ENCODE data around the gene FBXO27. TPM values are rescaled to one million over a fixed set of nuclear protein-coding genes. Genes with fewer than 3 reads are reported as not detected.

FBXO27 gene
- total RNA-seq, 2 experiments from 2014 or later = 0.18 TPM; not detected in 1

DNA sequence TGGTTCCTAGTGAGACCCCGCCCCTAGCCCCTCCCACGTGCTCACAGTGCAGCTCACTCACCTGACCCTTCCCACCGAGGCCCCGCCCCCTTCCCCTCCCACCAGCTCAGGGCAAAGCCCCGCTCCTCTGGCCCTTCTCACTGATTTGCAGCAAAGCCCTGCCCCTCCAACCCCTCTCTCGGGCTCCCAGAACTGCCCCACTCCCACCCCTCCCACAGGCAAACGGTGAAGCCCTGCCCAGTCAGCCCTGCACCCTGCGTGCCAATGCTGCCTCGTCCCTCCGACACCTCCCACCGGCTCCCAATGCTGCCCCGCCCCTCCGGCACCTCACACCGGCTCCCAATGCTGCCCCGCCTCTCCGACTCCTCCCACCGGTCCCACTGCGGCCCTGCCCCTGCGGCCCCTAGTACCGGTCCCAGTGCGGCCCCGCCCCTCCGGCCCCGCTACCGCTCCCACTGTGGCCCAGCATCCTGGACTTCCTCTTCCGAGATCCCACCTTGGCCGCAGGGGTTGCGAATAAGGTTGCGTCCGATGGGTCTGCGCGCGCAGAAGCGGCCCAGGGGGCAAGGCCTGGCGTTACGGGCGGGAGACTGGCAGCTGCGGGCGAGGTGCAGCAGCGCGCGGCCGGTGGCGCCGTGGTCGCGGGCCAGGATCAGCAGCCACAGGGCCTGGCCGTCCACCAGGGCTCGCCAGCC lies 834 bp downstream of the FBXO27 start:
- ChIA-PET CTCF (no interaction called here), POLR2A (interaction anchor here (0.7 kb wide), 1 partner anchor 37 kb away, joined by 3 read pairs; no protein-coding TSS in a partner anchor)
- Mint-ChIP-seq H3K9me3 (peaks cover 8% of the 10 kb centered on the region), H3K4me3 (peak overlapping the region; percentile 52), H3K27me3 (peaks cover 23% of the 10 kb centered on the region), H3K4me1 (peaks cover 9% of the 10 kb centered on the region), H3K36me3 (ENCODE audit: low read depth) (no peaks in the 10 kb centered on the region), H3K27ac (no peak overlapping the region)
- peak; percentile 77 for DNase-seq

DNA sequence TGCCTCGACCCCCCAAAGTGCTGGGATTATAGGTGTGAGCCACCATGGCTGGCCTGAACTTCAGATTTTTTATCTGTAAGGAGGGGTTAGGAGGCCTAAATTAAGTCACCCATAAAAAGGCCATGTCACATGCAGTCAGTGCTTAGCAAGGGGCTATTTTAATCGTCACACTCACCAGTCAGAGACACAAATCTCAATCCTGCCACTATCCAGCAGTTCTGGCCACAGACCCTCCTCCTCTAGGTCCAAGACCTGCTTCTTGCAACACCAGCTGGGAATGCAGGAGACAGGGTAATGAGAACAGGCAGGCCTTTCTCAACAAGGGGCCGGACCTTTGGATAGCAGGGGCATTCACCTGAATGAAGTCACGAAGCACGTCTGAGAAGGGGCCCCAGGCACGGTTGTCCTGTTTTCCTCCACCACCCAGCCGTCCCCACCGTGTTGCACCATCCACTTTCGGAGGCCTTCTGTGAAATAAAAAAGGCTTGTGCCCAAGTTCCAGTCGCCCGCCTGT lies 1.4 kb downstream of the FBXO27 start:
- ChIA-PET POLR2A (interaction anchor here (0.7 kb wide), 1 partner anchor 37 kb away, joined by 3 read pairs; no protein-coding TSS in a partner anchor), CTCF (no interaction called here)
- H3K9me3 Mint-ChIP-seq = peaks cover 8% of the 10 kb centered on the region
- H3K4me3 Mint-ChIP-seq = peak overlapping the region; percentile 52
- no peak for DNase-seq
- peaks cover 22% of the 10 kb centered on the region for H3K27me3 Mint-ChIP-seq
- peaks cover 9% of the 10 kb centered on the region for H3K4me1 Mint-ChIP-seq
- no peaks in the 10 kb centered on the region for H3K36me3 Mint-ChIP-seq (ENCODE audit: low read depth)
- H3K27ac Mint-ChIP-seq = no peak overlapping the region

DNA sequence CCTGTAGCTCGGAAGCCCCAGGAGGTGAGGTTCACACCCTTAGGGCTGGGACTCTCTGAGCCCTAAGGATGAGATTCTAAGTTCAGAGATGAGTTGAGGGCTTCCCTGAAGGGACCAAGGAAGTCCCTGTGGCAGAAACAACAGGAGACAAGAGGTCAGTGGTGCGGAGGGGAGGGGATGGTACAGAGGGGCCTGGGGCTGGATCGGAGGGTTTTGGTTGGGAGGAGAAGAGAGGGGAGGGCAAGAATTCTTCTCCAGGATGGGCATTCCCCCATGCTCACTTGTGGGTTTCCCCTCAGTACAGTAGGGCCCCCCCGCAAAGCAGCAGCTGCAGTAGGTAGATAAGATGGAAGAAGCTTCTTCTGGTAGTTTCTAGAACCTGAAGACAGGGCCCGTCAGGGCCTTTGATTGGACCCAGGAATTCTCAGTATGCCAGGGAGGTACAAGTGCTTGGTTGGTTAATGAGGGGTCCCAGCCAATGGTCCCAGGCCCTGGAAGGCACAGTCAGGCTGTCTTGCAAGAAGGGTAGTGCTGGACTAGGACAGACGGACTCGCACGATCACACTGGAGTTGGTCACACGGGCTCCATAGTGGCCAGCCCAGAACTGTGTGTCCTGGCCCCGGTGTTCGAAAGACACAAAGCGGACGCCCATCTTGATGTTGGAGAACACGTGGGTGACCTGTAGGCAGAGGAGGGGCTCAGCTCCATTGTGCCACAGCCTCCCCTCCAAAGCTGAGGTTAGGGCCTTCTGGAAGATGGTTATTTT lies 7.3 kb downstream of the FBXO27 start:
- peaks cover 3% of the 10 kb centered on the region for H3K27me3 Mint-ChIP-seq
- no peak overlapping the region for H3K27ac Mint-ChIP-seq
- ChIA-PET CTCF (no interaction called here), POLR2A (no interaction called here)
- DNase-seq = no peak
- H3K9me3 Mint-ChIP-seq = peaks cover 8% of the 10 kb centered on the region
- H3K36me3 Mint-ChIP-seq (ENCODE audit: low read depth) = no peaks in the 10 kb centered on the region
- H3K4me3 Mint-ChIP-seq = no peak overlapping the region
- H3K4me1 Mint-ChIP-seq = no peaks in the 10 kb centered on the region

DNA sequence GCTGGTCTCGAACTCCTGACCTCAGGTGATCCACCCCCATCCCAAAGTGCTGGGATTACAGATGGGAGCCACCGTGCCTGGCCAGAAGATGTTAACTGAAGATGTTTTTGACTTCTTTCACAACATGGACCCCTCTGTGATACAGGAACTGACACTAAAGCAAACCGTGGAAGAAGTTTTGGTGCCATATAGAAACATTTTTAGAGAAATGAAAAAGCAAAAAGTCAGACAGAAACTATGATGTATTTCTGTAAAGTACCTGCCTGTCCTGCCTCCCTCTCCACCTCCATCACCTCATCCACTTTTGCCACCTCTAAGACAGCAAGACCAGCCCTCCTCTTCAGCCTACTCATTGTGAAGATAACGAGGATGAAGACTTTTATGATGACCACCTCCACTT lies 11.3 kb downstream of the FBXO27 start:
- DNase-seq = no peak

DNA sequence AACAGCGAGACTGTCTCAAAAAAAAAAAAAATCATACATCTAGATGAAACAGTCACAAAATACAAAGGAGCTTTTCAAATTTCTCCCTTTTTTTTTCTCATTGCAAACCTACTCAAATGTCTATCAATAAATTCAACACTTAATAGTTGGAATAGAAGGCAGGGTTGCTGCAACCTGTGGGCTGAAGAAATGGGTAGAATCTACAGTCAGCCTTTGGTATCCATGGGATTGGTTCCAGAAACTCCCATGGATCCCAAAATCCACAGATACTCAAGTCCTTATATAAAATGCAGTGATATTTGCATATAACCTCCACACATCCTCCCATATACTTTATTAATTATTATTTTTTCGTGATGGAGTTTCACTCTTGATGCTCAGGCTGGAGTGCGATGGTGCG lies 14.7 kb downstream of the FBXO27 start:
- H3K27ac Mint-ChIP-seq = no peak overlapping the region
- ChIA-PET POLR2A (no interaction called here), CTCF (no interaction called here)
- H3K27me3 Mint-ChIP-seq = peaks cover 26% of the 10 kb centered on the region
- no peak for DNase-seq
- no peaks in the 10 kb centered on the region for H3K36me3 Mint-ChIP-seq (ENCODE audit: low read depth)
- no peak overlapping the region for H3K4me3 Mint-ChIP-seq
- H3K9me3 Mint-ChIP-seq = no peaks in the 10 kb centered on the region
- no peaks in the 10 kb centered on the region for H3K4me1 Mint-ChIP-seq

More for the DNA sequence above, 11.3 kb downstream of the FBXO27 start:
- Mint-ChIP-seq H3K36me3 (ENCODE audit: low read depth) (no peaks in the 10 kb centered on the region), H3K27ac (no peak overlapping the region), H3K9me3 (no peaks in the 10 kb centered on the region), H3K4me3 (no peak overlapping the region), H3K4me1 (no peaks in the 10 kb centered on the region), H3K27me3 (peaks cover 16% of the 10 kb centered on the region)
- CTCF ChIA-PET = no interaction called here
- POLR2A ChIA-PET = no interaction called here

DNA sequence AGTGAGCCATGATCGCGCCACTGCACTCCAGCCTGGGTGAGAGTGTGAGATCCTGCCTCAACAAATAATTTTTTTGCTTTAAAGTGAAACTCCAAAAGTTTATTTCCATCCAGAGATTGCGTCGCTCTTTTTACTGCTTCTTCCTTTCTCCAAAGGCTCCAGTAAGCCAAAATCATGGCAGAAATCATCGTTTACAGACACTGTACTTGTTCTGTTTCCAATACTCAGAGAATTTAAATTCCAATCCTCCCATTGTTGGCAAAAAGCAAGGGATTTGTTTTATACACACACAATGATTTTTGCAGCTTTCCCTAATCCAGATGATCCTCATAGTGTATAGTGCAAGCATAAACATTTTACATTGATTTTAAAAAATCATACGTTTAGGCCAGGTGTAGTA lies 15.3 kb downstream of the FBXO27 start:
- peaks cover 26% of the 10 kb centered on the region for H3K27me3 Mint-ChIP-seq
- POLR2A ChIA-PET = no interaction called here
- H3K4me1 Mint-ChIP-seq = no peaks in the 10 kb centered on the region
- DNase-seq = no peak
- CTCF ChIA-PET = no interaction called here
- no peaks in the 10 kb centered on the region for H3K36me3 Mint-ChIP-seq (ENCODE audit: low read depth)
- H3K9me3 Mint-ChIP-seq = no peaks in the 10 kb centered on the region
- no peak overlapping the region for H3K27ac Mint-ChIP-seq
- H3K4me3 Mint-ChIP-seq = no peak overlapping the region

DNA sequence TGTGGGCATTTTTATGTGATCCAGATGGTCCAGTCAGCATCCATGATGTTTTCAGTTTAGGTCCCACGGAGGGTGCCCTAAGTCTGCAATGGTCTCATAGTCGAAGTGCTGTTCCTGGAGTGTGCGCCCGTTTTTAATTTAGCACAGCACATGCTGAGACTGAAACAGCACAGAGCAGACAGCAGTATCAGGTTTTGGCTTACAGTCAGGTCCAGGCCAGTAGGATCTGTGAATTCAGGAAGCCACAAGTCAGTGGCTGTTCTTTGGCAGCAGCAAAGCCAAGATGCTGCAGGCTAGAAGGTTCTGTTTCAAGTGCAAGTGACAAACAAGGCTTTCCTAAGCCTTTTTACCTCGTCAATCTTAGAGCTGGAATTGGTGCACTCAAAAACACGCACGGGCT lies 18.3 kb downstream of the FBXO27 start:
- no peaks in the 10 kb centered on the region for H3K4me1 Mint-ChIP-seq
- no peaks in the 10 kb centered on the region for H3K36me3 Mint-ChIP-seq (ENCODE audit: low read depth)
- H3K9me3 Mint-ChIP-seq = no peaks in the 10 kb centered on the region
- no peak overlapping the region for H3K27ac Mint-ChIP-seq
- DNase-seq = no peak
- H3K27me3 Mint-ChIP-seq = peaks cover 32% of the 10 kb centered on the region
- no peak overlapping the region for H3K4me3 Mint-ChIP-seq
- CTCF ChIA-PET = no interaction called here
- POLR2A ChIA-PET = no interaction called here

DNA sequence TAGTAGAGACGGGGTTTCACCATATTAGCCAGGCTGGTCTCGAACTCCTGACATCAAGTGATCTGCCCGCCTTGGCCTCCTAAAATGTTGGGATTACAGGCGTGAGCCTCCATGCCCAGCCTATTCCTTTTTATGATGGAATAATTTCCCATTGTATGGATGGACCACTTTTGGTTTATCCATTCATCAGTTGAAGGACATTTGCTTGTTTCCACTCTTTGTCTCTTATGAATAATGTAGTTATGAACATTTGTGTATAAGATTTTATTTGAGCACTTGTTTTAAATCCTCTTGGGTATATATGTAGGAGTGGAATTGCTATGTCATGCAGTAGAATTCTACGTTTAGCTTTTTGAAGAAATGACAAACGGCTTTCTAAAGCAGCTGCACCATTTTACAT lies 23.3 kb downstream of the FBXO27 start:
- H3K9me3 Mint-ChIP-seq = no peaks in the 10 kb centered on the region
- H3K36me3 Mint-ChIP-seq (ENCODE audit: low read depth) = no peaks in the 10 kb centered on the region
- peaks cover 29% of the 10 kb centered on the region for H3K27me3 Mint-ChIP-seq
- DNase-seq = no peak
- no peak overlapping the region for H3K4me3 Mint-ChIP-seq
- no peak overlapping the region for H3K27ac Mint-ChIP-seq
- POLR2A ChIA-PET = no interaction called here
- CTCF ChIA-PET = no interaction called here
- H3K4me1 Mint-ChIP-seq = peaks cover 11% of the 10 kb centered on the region

DNA sequence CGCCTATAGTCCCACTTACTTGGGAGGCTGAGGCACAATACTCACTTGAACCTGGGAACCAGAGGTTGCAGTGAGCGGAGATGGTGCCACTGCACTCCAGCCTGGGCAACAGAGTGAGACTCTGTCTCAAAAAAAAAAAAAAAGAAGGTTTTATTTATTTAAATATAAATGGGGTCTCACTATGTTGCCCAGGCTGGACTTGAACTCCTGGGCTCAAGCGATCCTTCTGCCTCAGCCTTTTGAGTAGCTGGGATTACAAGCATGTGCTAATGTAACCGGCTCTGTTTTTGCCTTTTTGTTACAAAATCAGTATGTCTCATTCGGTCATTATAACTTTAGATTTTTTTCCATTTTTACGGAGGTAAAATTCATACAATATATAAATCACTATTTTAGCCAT lies 24.2 kb downstream of the FBXO27 start:
- ChIA-PET CTCF (no interaction called here), POLR2A (no interaction called here)
- H3K36me3 Mint-ChIP-seq (ENCODE audit: low read depth) = no peaks in the 10 kb centered on the region
- H3K4me3 Mint-ChIP-seq = no peak overlapping the region
- no peak overlapping the region for H3K27ac Mint-ChIP-seq
- no peaks in the 10 kb centered on the region for H3K9me3 Mint-ChIP-seq
- DNase-seq = no peak
- H3K4me1 Mint-ChIP-seq = peaks cover 11% of the 10 kb centered on the region
- peaks cover 31% of the 10 kb centered on the region for H3K27me3 Mint-ChIP-seq

DNA sequence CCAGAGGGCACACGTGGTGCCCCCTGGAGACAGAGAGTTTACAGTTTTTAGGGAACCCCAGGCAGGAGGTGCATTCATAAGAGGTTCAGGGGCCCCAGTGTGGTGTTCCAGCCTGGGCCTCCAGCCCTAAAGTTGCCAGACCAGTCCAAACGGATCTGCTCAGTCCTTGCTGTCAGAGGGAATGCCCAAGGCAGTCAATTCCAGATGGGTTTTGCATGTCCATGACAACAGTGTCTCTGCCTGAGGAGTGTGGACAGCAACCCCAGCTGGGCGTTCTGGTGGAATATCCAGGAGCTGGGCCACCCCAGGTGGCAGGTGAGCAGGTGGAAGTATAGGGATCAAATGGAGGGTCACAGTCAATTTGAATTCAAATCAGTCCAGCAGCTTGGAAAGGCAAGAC lies 25.3 kb downstream of the FBXO27 start:
- POLR2A ChIA-PET = no interaction called here
- Mint-ChIP-seq H3K4me3 (no peak overlapping the region), H3K4me1 (peaks cover 11% of the 10 kb centered on the region), H3K27ac (no peak overlapping the region), H3K9me3 (no peaks in the 10 kb centered on the region), H3K27me3 (peaks cover 32% of the 10 kb centered on the region), H3K36me3 (ENCODE audit: low read depth) (no peaks in the 10 kb centered on the region)
- CTCF ChIA-PET = interaction anchor here (0.6 kb wide), 1 partner anchor 45 kb away, joined by 3 read pairs; no protein-coding TSS in a partner anchor
- no peak for DNase-seq

DNA sequence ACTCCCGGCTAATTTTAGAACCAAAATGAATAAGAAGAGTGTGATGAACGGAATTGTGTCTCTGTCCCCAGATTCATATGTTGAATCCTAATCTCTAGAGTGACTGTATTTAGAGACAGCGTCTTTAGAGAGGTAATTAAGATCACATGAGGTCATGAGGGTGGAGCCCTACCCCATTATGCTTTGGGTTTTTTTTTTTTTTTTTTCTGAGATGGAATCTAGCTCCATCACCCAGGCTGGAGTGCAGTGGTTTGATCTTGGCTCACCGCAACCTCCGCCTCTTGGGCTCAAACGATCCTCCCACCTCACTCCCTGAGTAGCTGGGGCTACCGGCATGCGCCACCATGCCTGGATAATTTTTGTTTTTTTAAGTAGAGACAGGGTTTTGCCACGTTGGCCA lies 27.9 kb downstream of the FBXO27 start:
- CTCF ChIA-PET = no interaction called here
- Mint-ChIP-seq H3K27me3 (peaks cover 28% of the 10 kb centered on the region), H3K36me3 (ENCODE audit: low read depth) (no peaks in the 10 kb centered on the region), H3K9me3 (no peaks in the 10 kb centered on the region), H3K27ac (no peak overlapping the region), H3K4me3 (no peak overlapping the region), H3K4me1 (peaks cover 11% of the 10 kb centered on the region)
- POLR2A ChIA-PET = no interaction called here
- DNase-seq = no peak

DNA sequence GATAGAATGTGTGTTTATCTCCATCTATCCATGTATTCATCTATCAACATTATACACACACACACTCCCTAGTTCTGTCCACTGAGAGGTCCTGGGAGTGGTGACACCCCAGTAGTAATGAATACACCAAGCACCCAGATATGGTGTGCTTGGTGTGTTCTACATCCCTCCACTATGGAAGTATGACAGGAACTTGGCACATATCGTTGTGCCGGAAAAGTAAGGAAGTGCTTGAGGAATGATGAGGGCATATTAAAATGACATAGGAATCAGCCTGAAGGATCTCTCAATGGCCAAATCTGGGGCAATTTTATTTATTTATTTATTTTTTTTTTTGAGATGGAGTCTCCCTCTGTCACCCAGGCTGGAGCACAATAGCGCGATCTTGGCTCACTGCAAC lies 28.6 kb downstream of the FBXO27 start:
- Mint-ChIP-seq H3K36me3 (ENCODE audit: low read depth) (no peaks in the 10 kb centered on the region), H3K27me3 (peaks cover 22% of the 10 kb centered on the region), H3K4me1 (peaks cover 11% of the 10 kb centered on the region), H3K27ac (no peak overlapping the region), H3K4me3 (no peak overlapping the region), H3K9me3 (no peaks in the 10 kb centered on the region)
- ChIA-PET POLR2A (no interaction called here), CTCF (no interaction called here)
- DNase-seq = no peak

DNA sequence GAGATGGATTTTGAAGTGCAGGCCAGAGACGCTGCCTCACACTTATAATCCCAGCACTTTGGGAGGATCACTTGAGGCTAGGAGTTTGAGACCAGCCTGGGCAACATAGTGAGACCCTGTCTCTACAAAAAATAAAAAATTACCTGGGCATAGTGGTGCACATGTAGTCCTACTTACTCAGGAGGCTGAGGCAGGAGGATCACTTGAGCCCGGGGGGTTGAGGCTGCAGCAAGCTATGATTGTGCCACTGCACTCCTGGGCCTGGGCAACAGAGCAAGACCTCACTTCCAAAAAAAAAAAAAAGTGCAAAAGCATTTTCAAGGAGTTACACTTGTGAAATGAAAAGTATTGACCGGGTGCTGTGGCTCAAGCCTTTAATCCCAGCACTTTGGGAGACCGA lies 29.2 kb downstream of the FBXO27 start:
- ChIA-PET CTCF (no interaction called here), POLR2A (no interaction called here)
- Mint-ChIP-seq H3K4me3 (no peak overlapping the region), H3K27me3 (peaks cover 19% of the 10 kb centered on the region), H3K9me3 (no peaks in the 10 kb centered on the region), H3K36me3 (ENCODE audit: low read depth) (no peaks in the 10 kb centered on the region), H3K4me1 (peaks cover 11% of the 10 kb centered on the region), H3K27ac (no peak overlapping the region)
- DNase-seq = no peak

DNA sequence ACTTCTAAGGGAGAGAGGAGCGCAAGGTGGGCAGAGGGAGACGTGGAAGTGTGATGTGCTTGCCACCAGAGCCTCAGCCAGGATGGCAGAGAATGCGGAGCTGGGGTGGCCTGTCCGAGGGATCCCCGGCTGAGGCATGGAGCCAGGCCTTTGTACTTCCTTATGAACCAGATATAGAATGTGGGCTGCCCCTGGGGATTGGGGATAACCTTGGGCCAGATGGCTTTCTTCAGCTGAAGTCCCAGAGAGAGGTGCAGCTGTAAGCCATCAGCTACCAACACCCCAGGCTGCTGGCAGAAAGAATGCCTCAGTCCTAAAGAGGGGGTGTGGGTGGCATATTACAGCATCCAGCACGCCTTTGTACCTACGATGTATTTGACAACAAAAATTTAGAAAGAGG lies 31.3 kb downstream of the FBXO27 start:
- ChIA-PET POLR2A (no interaction called here), CTCF (no interaction called here)
- H3K36me3 Mint-ChIP-seq (ENCODE audit: low read depth) = no peaks in the 10 kb centered on the region
- no peaks in the 10 kb centered on the region for H3K9me3 Mint-ChIP-seq
- no peak overlapping the region for H3K27ac Mint-ChIP-seq
- no peak for DNase-seq
- H3K4me1 Mint-ChIP-seq = peaks cover 5% of the 10 kb centered on the region
- no peak overlapping the region for H3K4me3 Mint-ChIP-seq
- peaks cover 11% of the 10 kb centered on the region for H3K27me3 Mint-ChIP-seq
